Measurements from ENCODE around the gene SLC25A20.

- TF ChIP-seq CTCF (IDR thresholded peaks at IDR 0.05) (no peak), ZFX (IDR thresholded peaks at IDR 0.05; ENCODE audit: borderline replicate concordance) (no peak)
These were observed 591 bp upstream of the SLC25A20 start for GRCh38 chr3:48899273-48899672.

Measured in 22Rv1 (cell line).